NK-92 (cell line): ENCODE measurements around the gene CXXC5.
"Not testable (repeated sequence)": the region's sequence is repeated elsewhere in the genome, so short reads cannot be mapped to it uniquely, and the experiment has no call there.

Experiments used
- DNase-seq: peaks from one replicate; lab custom pipeline; 2025; ENCODE audit not compliant: unreplicated experiment; lab: John Stamatoyannopoulos, UW

The CXXC5 gene

DNA sequence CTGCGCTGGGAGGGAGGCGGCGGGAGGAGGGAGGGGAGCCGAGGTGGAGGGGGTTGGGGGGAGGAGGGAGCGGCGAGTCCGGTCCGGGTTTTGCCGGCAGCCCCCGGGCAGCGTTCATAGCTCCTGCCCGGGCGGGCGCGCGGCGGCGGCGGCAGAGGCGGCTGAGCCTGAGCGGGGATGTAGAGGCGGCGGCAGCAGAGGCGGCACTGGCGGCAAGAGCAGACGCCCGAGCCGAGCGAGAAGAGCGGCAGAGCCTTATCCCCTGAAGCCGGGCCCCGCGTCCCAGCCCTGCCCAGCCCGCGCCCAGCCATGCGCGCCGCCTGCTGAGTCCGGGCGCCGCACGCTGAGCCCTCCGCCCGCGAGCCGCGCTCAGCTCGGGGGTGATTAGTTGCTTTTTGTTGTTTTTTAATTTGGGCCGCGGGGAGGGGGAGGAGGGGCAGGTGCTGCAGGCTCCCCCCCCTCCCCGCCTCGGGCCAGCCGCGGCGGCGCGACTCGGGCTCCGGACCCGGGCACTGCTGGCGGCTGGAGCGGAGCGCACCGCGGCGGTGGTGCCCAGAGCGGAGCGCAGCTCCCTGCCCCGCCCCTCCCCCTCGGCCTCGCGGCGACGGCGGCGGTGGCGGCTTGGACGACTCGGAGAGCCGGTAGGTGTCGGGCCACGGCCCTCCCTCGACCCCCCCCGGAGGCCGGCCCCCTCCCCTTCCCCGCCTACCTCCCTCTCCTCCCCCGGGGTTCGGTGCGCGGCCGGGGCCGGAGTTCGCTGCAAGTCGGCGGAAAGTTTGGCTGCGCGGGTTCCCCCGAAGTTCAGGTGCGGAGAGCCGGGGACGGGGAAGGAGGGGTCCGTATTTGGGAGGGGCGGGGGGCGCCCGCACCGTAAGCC, at the start of gene CXXC5:
Gene CXXC5, plus strand, starts transcription at position 145 of the 877 bp plus-strand sequence. CDS start 32,175 bp downstream, outside the sequence.
- no peak for DNase-seq

DNA sequence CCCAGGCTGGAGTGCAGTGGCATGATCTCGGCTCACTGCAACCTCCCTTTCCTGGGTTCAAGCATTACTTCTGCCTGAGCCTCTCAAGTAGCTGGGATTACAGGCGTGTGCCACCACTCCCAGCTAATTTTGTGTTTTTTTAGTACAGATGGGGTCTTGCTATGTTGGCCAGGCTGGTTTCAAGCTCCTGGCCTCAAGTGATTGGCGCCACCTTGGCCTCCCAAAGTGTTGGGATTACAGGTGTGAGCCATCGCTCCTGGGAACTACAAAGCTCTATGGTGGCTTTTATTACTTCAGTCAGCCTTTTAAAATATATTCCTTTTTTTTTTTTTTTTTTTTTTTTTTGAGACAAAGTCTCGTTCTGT, 49.6 kb upstream of the CXXC5 start:
- DNase-seq: not testable (repeated sequence)

DNA sequence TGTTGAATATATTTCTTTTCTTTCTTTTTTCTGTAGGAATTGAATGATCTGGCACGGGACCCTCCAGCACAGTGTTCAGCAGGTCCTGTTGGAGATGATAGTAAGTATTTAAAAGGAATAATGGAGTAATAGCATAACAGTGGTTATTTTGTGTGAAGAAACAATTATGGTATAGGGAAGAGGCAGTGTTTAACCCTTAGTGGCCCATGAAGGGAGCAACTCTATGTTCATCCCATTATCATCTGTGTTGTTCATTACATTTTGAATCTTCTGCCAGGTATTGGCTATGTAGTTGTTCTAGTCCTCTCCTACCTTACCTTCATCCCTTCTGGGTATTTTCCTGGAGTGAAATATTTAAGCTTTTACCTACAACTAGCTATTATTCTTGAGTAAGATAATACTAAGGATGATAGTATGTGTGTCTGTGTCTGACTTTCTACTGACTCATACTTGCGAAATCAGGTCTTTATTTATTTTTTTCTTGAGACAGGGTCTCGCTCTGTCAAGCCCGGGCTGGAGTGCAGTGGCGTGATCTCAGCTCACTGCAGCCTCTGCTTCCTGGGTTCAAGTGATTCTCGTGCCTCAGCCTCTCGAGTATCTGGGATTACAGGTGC, 47.7 kb upstream of the CXXC5 start:
- no peak for DNase-seq

DNA sequence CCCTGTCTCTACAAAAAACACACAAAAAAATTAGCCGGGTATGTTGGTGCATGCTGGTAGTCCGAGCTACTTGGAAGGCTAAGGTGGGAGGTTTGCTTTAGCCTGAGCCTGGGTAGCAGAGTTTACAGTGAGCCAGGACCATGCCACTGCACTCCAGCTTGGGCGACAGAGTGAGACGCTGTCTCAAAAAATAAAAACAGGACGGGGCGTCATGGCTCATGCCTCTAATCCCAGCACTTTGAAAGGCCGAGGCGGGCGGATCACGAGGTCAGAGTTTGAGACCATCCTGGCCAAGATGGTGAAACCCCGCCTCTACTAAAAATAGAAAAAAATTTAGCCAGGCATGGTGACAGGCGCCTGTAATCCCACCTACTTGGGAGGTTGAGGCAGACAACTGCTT, 46.7 kb upstream of the CXXC5 start:
- DNase-seq: no peak

DNA sequence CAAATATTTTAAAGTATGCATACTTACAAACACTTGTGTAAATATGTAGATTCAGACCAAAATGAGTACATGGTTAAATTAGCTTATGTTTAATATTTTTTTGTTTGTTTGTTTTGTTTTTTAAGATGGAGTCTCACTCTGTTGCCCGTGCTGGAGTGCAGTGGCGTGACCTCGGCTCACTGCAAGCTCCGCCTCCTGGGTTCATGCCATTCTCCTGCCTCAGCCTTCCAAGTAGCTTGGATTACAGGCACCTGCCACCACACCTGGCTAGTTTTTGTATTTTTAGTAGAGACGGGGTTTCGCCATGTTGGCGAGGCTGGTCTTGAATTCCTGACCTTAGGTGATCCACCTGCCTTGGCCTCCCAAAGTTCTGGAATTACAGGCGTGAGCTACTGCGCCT, 46.2 kb upstream of the CXXC5 start:
- not testable (repeated sequence) for DNase-seq

DNA sequence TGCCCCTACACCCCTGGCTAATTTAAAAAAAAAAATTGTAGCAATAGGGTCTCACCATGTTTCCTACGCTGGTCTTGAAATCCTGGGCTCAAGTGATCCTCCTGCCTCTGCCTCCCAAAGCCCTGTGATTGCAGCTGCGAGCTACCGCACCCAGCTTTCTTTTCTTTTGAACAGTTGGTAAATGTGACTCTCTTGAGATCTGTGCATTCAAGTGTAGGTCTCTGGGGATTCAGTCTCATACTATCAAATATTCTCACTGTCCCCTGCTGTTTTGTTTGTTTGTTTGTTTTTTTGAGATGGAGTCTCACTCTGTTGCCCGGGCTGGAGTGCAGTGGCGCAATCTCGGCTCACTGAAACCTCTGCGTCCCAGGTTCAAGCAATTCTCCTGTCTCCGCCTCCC, 42.3 kb upstream of the CXXC5 start:
- DNase-seq: no peak

DNA sequence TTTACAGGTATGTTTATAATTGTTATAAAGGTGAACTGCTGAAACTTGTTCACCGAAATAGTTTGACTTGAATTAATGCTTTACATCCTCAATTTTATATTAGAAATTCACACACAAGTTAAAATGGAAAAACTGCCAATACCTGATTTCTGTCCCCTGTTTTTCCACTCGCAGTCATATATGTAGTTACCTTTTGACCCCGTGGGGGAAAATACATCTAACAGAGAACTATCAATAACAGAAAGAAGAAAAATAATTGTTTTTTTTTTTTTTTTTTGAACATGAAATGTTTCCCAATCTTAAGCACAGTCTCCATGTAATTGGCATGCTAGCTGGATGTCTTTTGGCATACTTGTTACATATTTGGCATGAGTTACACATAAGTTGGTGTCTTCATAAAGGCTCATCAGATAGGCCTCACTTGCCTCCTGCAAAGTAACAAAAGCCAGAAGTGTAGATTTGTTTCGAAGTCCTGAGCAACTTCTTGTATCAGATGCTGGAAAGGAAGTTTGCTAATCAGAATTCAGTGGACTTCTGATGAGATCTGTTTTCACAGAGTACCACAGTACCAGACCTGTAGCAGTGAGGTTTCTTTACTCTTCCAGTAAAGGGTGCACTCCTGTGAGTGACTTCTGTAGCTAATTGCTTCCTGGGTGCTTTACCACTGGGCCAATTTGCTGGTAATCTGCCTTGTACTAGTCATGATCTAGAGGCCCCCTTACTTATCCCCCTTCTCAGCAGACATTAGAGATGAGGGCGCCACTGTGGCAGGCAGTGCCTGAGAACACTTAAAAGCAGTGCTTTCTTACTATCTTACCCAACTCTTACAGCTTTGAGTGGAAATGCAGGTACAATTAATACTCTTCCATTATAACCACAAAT, 36.2 kb upstream of the CXXC5 start:
- no peak for DNase-seq

DNA sequence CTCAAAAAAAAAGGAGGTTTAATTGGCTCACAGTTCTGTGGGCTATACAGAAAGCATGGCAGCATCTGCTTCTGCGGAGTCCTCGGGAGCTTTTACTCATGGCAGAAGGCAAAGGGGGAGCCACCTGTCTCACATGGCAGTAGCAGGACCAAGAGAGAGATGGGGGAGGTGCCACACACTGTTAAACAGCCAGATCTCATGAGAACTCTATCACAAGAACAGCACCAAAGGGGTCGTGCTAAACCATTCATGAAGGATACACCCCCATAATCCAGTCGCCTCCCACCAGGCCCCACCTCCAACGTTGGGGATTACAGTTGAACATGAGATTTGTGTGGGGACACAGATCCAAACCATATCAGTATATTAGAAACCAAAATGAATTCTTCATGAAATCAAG, 28.3 kb upstream of the CXXC5 start:
- DNase-seq: no peak

DNA sequence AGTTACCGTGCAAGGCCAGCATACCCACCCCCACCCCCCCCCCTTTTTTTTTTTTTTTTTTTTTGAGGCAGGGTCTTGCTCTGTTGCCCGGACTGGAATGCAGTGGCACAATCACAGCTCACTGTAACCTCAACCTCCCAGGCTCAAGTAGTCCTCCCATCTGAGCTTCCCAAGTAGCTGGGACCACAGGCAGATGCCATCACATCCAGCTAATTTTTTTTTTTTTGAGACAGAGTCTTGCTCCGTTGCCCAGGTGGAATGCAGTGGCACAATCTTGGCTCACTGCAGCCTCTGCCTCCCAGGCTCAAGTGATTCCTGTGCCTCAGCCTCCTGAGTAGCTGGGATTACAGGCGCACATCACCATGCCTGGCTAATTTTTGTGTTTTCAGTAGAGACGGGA, 22.8 kb upstream of the CXXC5 start:
- not testable (repeated sequence) for DNase-seq

DNA sequence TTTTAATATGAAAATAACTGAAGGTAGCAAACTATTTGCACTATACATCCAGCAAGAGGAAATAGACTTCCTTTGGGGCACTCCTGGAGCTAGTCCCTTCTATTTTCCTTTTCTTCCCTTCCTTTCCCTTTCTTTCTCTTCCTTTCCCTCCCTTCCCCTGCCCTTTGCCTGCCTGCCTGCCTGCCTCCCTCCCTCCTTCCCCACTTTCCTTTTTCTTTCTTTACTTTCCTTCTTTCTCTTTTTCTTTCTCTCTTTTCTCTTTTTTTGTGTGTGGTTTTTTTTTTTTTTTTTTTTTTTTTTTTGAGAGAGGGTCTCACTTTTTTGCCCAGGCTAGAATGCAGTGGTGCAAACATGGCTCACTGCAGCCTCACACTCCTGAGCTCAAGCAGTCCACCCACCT, 17.3 kb upstream of the CXXC5 start:
- DNase-seq: no peak

DNA sequence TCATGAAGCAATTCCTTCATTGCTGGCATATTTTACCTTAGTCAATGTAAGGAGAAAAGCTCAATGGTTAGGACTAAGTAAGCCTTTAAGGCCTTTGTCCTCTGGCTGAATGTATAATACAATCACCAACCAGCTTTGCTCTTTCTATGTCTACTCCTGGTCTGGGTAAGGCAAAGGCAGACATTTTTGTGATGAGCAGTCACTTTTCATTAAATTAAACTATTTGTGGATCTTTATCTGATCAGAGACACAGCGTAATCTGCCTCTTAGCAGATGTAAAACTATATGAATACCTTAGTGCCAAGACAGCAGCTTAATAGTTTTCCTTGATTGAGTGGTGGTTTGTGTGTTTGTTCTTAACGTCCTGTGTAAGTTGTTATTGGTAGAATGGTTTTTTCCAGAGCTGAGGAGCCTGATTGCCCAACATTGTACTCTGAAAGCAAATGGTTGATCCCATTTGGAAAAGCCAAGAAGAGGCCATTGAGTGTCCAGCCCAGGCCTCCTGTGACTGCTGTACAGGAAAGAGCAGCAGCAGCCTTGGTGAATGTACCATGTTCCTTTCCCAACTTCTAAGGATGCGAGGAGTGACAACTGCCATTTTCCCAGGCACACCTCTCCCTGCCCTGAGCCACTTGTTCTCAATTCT, 16.5 kb upstream of the CXXC5 start:
- DNase-seq: no peak

DNA sequence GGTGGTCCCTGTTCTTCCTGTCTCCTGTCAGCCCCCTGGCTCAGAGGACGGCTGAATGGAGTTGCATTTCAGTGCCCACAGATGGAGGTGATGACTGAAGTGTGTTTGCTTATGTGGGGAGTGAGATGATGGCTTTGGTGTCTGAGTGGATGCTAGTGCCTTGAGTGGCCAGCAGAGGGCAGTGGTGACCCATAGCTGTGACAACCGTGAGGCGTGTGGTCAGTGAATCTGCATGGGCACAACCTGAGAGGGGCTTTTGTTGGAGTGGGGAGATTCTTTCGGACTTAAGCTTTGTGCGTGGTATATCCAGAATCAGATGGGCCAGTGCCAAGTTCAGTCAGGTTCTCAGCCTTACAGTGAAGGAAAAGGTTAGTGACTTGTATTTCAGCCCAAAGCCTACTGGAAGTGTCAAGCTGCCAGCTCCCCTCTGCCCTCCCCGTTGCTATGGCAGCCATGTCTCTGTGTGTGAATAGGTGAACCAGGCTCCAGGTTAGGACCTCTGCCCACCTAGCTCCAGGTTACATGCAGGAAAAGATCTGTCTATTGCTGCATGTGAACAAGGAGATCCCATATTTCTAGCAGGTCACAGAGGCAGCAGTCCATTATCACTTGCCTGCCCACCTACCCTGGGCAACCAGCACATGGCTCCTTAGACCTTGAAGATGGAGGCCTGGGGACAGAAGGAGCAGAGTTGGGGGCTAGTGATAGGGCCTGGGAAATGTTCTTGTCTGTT, 14.7 kb upstream of the CXXC5 start:
- DNase-seq: no peak

DNA sequence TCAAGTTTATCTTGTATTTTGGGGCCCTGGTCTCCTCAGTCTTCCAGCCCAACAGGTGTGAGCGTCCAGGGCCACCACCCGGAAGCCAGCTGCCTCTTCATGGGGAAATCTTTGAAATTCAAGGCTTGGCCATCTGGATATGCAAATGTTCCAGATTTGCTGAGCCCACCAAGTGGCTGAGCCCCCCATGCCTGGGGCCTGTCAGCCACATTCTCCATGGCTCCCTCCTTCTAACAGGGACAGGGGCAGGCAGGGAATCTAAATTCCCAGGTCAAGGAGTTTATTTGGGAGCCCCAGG, 14.2 kb upstream of the CXXC5 start:
- no peak for DNase-seq

DNA sequence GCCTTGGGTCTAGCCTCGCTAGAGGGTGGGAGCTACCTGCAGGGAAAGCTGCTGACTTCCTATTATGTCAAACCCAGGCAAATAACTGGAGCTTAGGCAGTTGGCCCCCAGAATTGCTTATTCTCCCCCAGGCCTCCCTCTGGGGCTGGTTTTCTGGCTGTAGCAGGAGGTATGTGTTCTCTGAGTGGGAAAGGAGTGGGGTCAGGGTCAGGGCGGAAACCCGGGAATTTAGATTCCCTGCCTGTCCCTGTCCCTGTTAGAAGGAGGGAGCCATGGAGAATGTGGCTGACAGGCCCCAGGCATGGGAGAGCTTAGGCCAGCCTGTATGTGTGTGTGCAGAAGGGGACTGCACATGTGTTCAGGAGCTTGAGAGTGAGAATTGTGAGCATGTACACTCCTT, 13.6 kb upstream of the CXXC5 start:
- no peak for DNase-seq

DNA sequence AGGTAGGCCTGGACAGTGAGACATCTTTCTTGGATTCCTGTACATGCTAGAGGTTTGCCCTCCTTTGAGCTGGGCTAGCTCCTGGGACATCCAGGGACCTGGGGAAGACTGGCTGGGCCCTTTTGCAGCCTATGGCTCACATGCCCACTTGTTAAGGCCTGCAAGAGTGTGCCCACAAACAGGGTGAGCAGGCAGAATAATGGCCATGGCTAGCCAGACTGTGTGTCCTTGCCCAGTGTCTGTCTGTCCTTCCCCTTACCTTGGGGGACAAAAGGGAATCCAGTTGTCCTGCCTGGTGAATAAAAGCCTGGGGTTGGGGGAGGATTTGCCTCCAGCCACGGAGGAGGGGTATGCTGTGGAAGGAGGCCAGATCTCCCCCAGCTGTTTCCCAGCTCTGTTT, 13.0 kb upstream of the CXXC5 start:
- DNase-seq: no peak

DNA sequence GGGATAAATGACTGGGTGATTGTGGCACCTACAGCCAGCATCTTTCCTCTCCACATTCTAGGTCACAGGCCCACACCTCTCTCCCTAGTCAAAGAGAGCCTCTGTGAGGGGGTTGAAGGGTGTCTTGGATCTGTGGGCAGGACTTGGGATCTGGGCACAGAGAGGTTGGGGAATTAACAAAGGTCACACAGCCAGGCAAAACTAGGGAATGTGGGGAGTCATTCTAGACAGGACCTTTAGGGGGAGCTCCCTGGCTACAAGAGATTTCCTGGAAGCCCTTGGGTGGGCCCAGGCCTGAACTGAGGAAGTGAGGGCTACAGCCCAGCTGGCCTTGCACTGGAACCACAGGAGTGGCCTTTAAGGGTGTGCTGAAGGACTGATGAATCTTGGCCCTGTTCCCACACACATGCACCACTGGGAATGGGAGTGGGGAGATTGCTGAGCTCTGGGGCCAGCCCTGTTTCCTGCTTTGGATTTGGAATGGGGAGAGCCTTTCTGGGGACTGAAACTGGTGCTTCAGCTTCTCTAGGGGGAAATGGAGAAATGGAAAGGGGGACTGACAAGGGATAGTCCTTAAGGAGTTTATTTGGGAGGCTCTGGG, 12.4 kb upstream of the CXXC5 start:
- DNase-seq: no peak

DNA sequence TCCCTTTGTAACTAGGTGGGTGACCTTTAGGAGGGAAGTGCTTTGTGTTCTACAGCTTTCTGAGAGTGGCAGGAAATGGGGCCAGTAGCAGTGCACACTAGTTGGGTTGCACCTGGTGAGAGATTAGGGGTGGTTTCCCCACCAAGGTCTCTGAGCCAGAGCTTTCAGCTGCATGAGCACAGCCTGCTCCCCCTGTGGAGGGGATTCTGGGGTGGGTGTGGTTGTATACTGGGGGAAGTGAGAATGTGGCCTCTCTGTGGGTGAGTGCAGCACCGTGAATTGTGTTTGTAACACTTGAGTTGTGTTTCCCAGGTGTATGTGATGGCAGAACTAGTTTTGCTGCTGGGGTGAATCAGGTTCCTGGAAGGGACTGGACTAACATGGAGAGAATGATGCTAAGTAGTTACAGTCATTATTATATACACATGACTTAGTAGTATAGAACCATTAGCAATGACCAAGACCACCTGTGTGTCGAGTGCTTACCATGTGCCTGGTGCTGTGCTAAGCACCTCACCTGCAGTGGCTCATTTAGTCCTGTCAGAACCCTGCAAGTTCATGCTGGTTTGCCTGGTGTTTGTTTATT, 11.8 kb upstream of the CXXC5 start:
- DNase-seq: peak; percentile 23

DNA sequence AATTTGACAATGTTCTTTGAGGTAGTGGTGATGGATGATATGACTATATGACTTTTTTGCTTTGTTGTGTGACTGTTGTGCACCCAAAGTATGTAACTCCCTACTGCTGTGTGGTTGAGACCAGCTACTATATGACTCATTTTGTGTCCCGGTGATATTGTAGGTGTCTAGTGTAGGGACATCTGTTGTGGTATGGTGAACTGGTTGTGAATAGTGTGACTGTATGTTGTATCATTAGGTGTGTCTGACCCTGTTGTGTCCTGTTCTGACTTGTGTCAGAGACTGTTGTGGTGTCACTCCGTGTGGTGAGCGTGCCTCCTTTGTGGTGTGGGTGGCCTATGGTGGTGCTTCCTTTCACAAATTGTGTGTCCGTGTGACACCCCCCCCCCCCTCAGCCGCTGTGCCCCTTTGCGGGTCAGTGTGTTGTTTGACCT, 11.2 kb upstream of the CXXC5 start:
- no peak for DNase-seq

DNA sequence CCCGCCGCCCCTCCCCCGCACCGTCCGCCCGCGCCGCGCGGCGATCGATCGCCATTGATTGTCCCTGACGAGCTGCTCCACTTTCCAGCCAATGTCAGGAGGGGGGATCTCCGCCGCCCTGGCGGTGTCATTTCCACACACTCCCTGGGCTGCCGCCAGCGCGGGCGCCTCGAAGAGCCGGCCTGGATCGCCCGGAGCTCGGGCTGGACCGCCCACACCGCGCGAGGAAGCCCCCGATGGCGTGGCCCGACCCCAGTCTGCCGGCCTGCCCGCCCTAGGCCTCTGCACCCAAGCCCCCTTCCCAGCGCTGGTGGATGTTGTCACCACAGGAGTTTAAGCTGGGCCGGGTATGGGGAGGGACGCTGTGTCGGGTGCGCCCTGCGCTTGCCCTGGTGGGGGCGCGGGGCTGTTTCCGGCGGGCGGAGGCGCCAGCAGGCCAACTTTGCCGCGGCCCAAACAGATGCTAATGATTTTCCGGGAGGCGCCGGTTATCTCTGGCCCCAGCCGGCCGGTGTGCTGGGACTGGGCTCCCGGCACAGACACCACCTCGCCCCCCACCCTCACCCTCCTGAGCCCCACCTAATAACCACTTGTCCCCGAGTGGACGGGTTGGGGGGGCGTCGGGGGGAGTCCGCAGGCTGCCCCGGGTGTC, 10.6 kb upstream of the CXXC5 start:
- DNase-seq: no peak
